Choroid plexus epithelial cell (primary cell): ENCODE results near the gene CCL28.

ENCODE experiments used
- DNase-seq: peaks from one replicate; pipeline ENCODE4 v3.0.0-alpha.2; 2010; ENCODE audit warnings: low read depth
- H3K4me3 ChIP-seq: 2 replicates; pipeline ENCODE4 v1.5.1; 2011; ENCODE audit warnings: low read depth, mild to moderate bottlenecking, control low read depth, low read length, moderate library complexity
- TF ChIP-seq, protein P1 (sequence below): conservative IDR thresholded peaks from 2 replicates; pipeline ENCODE4 v1.5.1; 2011; ENCODE audit warnings: low read depth, mild to moderate bottlenecking, control low read depth, inconsistent platforms, low read length, moderate library complexity

The CCL28 gene

DNA sequence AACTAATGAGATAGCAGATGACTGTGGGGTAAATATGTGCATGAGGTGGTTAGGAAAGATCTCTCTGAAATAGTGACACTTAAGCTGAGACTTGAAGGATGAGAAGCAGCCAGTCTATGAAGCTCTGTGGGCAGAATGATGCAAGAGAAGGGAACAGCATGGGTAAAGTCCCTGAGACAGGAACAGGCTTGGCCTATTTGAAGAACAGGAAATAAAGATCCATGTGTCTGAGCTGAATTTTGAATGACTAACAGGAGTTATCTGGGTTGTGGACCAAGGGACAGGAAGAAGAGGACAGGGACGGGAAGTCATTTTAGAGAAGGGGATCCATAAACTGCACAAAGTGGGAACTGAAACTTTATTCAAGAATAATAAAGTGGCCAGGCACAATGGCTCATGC, 73.3 kb downstream of the CCL28 start:
- H3K4me3 ChIP-seq = no peak overlapping the region
- no peak for DNase-seq
- TF ChIP-seq, protein P1, sequence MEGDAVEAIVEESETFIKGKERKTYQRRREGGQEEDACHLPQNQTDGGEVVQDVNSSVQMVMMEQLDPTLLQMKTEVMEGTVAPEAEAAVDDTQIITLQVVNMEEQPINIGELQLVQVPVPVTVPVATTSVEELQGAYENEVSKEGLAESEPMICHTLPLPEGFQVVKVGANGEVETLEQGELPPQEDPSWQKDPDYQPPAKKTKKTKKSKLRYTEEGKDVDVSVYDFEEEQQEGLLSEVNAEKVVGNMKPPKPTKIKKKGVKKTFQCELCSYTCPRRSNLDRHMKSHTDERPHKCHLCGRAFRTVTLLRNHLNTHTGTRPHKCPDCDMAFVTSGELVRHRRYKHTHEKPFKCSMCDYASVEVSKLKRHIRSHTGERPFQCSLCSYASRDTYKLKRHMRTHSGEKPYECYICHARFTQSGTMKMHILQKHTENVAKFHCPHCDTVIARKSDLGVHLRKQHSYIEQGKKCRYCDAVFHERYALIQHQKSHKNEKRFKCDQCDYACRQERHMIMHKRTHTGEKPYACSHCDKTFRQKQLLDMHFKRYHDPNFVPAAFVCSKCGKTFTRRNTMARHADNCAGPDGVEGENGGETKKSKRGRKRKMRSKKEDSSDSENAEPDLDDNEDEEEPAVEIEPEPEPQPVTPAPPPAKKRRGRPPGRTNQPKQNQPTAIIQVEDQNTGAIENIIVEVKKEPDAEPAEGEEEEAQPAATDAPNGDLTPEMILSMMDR = no peak

DNA sequence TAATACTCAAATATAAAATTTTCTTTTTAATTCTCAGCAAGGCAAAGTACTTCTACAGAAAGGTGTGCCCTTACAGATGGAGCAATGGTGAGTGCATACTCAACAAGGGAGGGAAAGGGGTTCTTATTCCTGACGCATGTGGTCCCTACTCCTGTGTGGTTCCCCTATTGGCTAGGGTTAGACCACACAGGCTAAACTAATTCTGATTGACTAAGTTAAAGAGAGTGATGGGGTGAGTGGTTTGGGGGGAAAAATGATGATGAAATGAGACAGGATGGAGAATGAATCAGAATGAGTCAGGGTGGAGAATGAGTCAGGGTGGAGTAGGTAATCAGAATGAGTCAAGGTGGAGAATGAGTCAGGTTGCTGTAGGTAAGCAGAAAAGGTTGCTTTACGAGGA, 76.0 kb downstream of the CCL28 start:
- no peak overlapping the region for H3K4me3 ChIP-seq
- no peak for DNase-seq
- TF ChIP-seq, protein P1 = no peak

DNA sequence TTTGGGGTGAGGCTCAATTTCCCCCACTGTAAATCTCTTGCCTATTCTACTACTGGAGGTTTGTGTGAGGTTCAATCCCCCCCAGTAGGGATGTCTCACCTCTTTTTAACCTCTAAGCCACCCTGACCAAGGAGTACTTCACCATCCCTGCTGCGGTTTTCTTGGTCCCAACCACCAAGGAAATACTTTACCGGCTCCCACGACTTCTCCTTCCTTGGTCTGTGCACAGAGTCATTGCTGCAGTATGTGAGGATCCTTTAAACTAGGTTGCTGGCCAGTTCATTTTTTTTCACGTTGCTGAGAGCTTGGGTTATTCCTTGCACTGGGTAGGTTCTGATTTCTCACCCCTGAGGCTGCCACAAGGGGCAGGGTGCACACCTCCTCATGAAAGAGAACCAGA, 76.5 kb downstream of the CCL28 start:
- no peak overlapping the region for H3K4me3 ChIP-seq
- TF ChIP-seq, protein P1 = no peak
- no peak for DNase-seq

DNA sequence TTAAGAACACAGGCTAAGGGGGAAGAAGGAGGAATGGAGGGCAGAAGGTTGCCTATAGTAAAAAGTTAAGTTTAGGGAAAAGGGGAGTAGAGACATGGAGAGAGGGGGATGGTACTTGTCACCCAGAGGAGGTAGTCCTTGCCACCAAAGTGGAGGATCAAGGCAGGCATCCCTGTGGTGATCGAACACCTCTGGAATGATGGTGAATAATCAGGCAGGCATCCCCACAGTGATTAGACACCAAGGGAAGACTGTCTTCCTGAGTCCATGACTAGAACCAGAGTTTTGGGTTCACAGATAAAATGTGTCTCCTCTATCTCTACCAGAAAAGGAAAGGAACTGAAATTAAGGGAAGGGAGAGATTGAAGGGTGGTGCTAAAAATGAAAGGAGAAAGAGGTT, 79.8 kb downstream of the CCL28 start:
- TF ChIP-seq, protein P1 = no peak
- no peak for DNase-seq
- no peak overlapping the region for H3K4me3 ChIP-seq
